ENCODE data around the gene FGF5.

Gene FGF5

GRCh38 chr4:80321341-80321740, 54.9 kb downstream of the FGF5 start:
- Histone ChIP-seq H3K27ac (no peak overlapping the region), H3K9me3 (ENCODE audit: low read depth, low read length) (no peaks in the 10 kb centered on the region), H3K4me3 (no peak overlapping the region), H3K36me3 (ENCODE audit: insufficient read depth, low read length) (no peaks in the 10 kb centered on the region), H3K9ac (ENCODE audit: insufficient read length) (no peak overlapping the region)
- no peak for TF ChIP-seq EZH2 (IDR thresholded peaks at IDR 0.05)
- no peak for TF ChIP-seq FOXP2 (optimal IDR thresholded peaks at IDR 0.05; ENCODE audit: control extremely low read depth, extremely low read length, insufficient read depth)
- no peak for TF ChIP-seq POLR2AphosphoS5 (IDR thresholded peaks at IDR 0.05; ENCODE audit: borderline replicate concordance, low read depth, low read length)
- DNase-seq (ENCODE audit: low read depth, low spot score), result no peak

- H3K36me3 ChIP-seq (ENCODE audit: insufficient read depth, low read length), result no peaks in the 10 kb centered on the region
Observed at GRCh38 chr4:80321776-80322175, 55.3 kb downstream of the FGF5 start.

GRCh38 chr4:80322716-80323115, 56.3 kb downstream of the FGF5 start:
- no peaks in the 10 kb centered on the region for H3K36me3 ChIP-seq (ENCODE audit: insufficient read depth, low read length)
- no peak for DNase-seq (ENCODE audit: low read depth, low spot score)
- no peak overlapping the region for H3K4me3 ChIP-seq
- no peak overlapping the region for H3K9ac ChIP-seq (ENCODE audit: insufficient read length)
- H3K27ac ChIP-seq, result no peak overlapping the region
- TF ChIP-seq FOXP2 (optimal IDR thresholded peaks at IDR 0.05; ENCODE audit: control extremely low read depth, extremely low read length, insufficient read depth) (no peak), POLR2AphosphoS5 (IDR thresholded peaks at IDR 0.05; ENCODE audit: borderline replicate concordance, low read depth, low read length) (no peak), EZH2 (IDR thresholded peaks at IDR 0.05) (no peak)
- H3K9me3 ChIP-seq (ENCODE audit: low read depth, low read length), result no peaks in the 10 kb centered on the region

More at GRCh38 chr4:80321776-80322175, 55.3 kb downstream of the FGF5 start:
- TF ChIP-seq EZH2 (IDR thresholded peaks at IDR 0.05), result no peak
- no peak for TF ChIP-seq FOXP2 (optimal IDR thresholded peaks at IDR 0.05; ENCODE audit: control extremely low read depth, extremely low read length, insufficient read depth)
- TF ChIP-seq POLR2AphosphoS5 (IDR thresholded peaks at IDR 0.05; ENCODE audit: borderline replicate concordance, low read depth, low read length), result no peak
- no peak overlapping the region for H3K27ac ChIP-seq
- H3K9me3 ChIP-seq (ENCODE audit: low read depth, low read length), result no peaks in the 10 kb centered on the region
- no peak overlapping the region for H3K4me3 ChIP-seq
- H3K9ac ChIP-seq (ENCODE audit: insufficient read length), result no peak overlapping the region
- no peak for DNase-seq (ENCODE audit: low read depth, low spot score)

- Histone ChIP-seq H3K9me3 (ENCODE audit: low read depth, low read length) (no peaks in the 10 kb centered on the region), H3K4me3 (no peak overlapping the region), H3K36me3 (ENCODE audit: insufficient read depth, low read length) (no peaks in the 10 kb centered on the region), H3K27ac (no peak overlapping the region), H3K9ac (ENCODE audit: insufficient read length) (no peak overlapping the region)
- DNase-seq (ENCODE audit: low read depth, low spot score), result no peak
- TF ChIP-seq FOXP2 (optimal IDR thresholded peaks at IDR 0.05; ENCODE audit: control extremely low read depth, extremely low read length, insufficient read depth) (no peak), POLR2AphosphoS5 (IDR thresholded peaks at IDR 0.05; ENCODE audit: borderline replicate concordance, low read depth, low read length) (no peak), EZH2 (IDR thresholded peaks at IDR 0.05) (no peak)
Observed at GRCh38 chr4:80324171-80324570, 57.7 kb downstream of the FGF5 start.

- Histone ChIP-seq H3K4me3 (no peak overlapping the region), H3K9me3 (ENCODE audit: low read depth, low read length) (no peaks in the 10 kb centered on the region), H3K27ac (no peak overlapping the region), H3K9ac (ENCODE audit: insufficient read length) (no peak overlapping the region), H3K36me3 (ENCODE audit: insufficient read depth, low read length) (no peaks in the 10 kb centered on the region)
- TF ChIP-seq POLR2AphosphoS5 (IDR thresholded peaks at IDR 0.05; ENCODE audit: borderline replicate concordance, low read depth, low read length) (no peak), FOXP2 (optimal IDR thresholded peaks at IDR 0.05; ENCODE audit: control extremely low read depth, extremely low read length, insufficient read depth) (no peak), EZH2 (IDR thresholded peaks at IDR 0.05) (no peak)
- DNase-seq (ENCODE audit: low read depth, low spot score), result no peak
Observed at GRCh38 chr4:80331693-80332092, 65.2 kb downstream of the FGF5 start.

- Histone ChIP-seq H3K4me3 (no peak overlapping the region), H3K9me3 (ENCODE audit: low read depth, low read length) (no peaks in the 10 kb centered on the region), H3K36me3 (ENCODE audit: insufficient read depth, low read length) (no peaks in the 10 kb centered on the region), H3K27ac (no peak overlapping the region), H3K9ac (ENCODE audit: insufficient read length) (no peak overlapping the region)
- no peak for DNase-seq (ENCODE audit: low read depth, low spot score)
- TF ChIP-seq FOXP2 (optimal IDR thresholded peaks at IDR 0.05; ENCODE audit: control extremely low read depth, extremely low read length, insufficient read depth) (no peak), POLR2AphosphoS5 (IDR thresholded peaks at IDR 0.05; ENCODE audit: borderline replicate concordance, low read depth, low read length) (no peak), EZH2 (IDR thresholded peaks at IDR 0.05) (no peak)
Observed at GRCh38 chr4:80333121-80333520, 66.7 kb downstream of the FGF5 start.

GRCh38 chr4:80334568-80334967, 68.1 kb downstream of the FGF5 start:
- H3K27ac ChIP-seq, result no peak overlapping the region

GRCh38 chr4:80335226-80335553, 68.7 kb downstream of the FGF5 start:
- Histone ChIP-seq H3K9ac (ENCODE audit: insufficient read length) (no peak overlapping the region), H3K4me3 (peak overlapping the region; percentile 77), H3K9me3 (ENCODE audit: low read depth, low read length) (no peaks in the 10 kb centered on the region), H3K27ac (no peak overlapping the region), H3K36me3 (ENCODE audit: insufficient read depth, low read length) (no peaks in the 10 kb centered on the region)
- TF ChIP-seq POLR2AphosphoS5 (IDR thresholded peaks at IDR 0.05; ENCODE audit: borderline replicate concordance, low read depth, low read length), result no peak
- no peak for TF ChIP-seq EZH2 (IDR thresholded peaks at IDR 0.05)
- no peak for TF ChIP-seq FOXP2 (optimal IDR thresholded peaks at IDR 0.05; ENCODE audit: control extremely low read depth, extremely low read length, insufficient read depth)
- no peak for DNase-seq (ENCODE audit: low read depth, low spot score)

More at GRCh38 chr4:80334568-80334967, 68.1 kb downstream of the FGF5 start:
- no peaks in the 10 kb centered on the region for H3K36me3 ChIP-seq (ENCODE audit: insufficient read depth, low read length)
- no peak overlapping the region for H3K4me3 ChIP-seq
- no peak overlapping the region for H3K9ac ChIP-seq (ENCODE audit: insufficient read length)
- TF ChIP-seq EZH2 (IDR thresholded peaks at IDR 0.05), result no peak
- no peak for TF ChIP-seq POLR2AphosphoS5 (IDR thresholded peaks at IDR 0.05; ENCODE audit: borderline replicate concordance, low read depth, low read length)
- no peak for TF ChIP-seq FOXP2 (optimal IDR thresholded peaks at IDR 0.05; ENCODE audit: control extremely low read depth, extremely low read length, insufficient read depth)
- H3K9me3 ChIP-seq (ENCODE audit: low read depth, low read length), result no peaks in the 10 kb centered on the region
- no peak for DNase-seq (ENCODE audit: low read depth, low spot score)
